OCI-LY7 (cell line): ENCODE results near the gene PHKA2.

Experiments
- EZH2phosphoT487 ChIP-seq: fragments of 200-600 bp; sonication (generic); IDR thresholded peaks from 2 replicates; pipeline ENCODE4 v1.6.1; 2018; ENCODE audit warnings: low read depth, borderline replicate concordance, mild to moderate bottlenecking, mixed run types, antibody characterized with exemption, low read length, moderate library complexity, mixed read lengths
- TF ChIP-seq, protein P1 (sequence below): fragments of 200-600 bp; sonication (generic); conservative IDR thresholded peaks from 2 replicates; pipeline ENCODE4 v1.5.1; 2014; ENCODE audit warnings: mild to moderate bottlenecking, antibody characterized with exemption, low read length, moderate library complexity, mixed read lengths

DNA sequence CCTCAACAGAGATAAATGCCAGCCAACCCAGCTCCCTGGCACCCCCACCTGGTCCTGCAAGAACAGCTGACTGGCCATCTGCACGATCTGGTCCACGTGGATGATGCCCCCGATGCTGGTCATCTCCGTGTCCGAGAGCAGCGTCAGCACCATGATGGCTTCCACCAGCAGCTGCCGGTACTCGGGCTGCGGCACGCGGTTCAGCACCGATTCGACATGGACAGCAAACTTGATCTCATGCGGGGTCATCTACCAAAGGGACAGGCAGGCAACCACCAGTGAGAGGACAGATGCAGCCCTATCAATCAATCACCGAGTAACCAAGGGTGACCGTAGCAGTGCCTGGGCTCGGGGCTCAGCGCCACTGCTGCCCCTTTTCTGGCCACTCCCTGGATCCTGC lies 89.8 kb downstream of the PHKA2 start:
- TF ChIP-seq, protein P1, sequence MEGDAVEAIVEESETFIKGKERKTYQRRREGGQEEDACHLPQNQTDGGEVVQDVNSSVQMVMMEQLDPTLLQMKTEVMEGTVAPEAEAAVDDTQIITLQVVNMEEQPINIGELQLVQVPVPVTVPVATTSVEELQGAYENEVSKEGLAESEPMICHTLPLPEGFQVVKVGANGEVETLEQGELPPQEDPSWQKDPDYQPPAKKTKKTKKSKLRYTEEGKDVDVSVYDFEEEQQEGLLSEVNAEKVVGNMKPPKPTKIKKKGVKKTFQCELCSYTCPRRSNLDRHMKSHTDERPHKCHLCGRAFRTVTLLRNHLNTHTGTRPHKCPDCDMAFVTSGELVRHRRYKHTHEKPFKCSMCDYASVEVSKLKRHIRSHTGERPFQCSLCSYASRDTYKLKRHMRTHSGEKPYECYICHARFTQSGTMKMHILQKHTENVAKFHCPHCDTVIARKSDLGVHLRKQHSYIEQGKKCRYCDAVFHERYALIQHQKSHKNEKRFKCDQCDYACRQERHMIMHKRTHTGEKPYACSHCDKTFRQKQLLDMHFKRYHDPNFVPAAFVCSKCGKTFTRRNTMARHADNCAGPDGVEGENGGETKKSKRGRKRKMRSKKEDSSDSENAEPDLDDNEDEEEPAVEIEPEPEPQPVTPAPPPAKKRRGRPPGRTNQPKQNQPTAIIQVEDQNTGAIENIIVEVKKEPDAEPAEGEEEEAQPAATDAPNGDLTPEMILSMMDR: no peak
- no peak for TF ChIP-seq EZH2phosphoT487
